Gastrocnemius medialis (tissue), 4 donors: Measurements from ENCODE around the gene CAV1.

Experiments used
- POLR2A ChIP-seq, 2 donors: fragments of 450-650 bp; IDR thresholded peaks; one replicate each; pipeline ENCODE4 v1.6.1; 2017; ENCODE audit warnings: antibody characterized with exemption in 2 of 2, mild to moderate bottlenecking in 2 of 2, moderate library complexity in 2 of 2
- TF ChIP-seq, protein P1 (sequence below), 5 experiments: fragments of 450-650 bp in 3 of 5; fragments of 200-600 bp in 2 of 5; sonication (generic) in 2 of 5; IDR thresholded peaks in 4 of 5; conservative IDR thresholded peaks in 1 of 5; 1 replicate in 4 of 5; 2 replicates in 1 of 5; pipeline ENCODE4 v1.5.1; 2016 to 2019; ENCODE audit warnings: antibody characterized with exemption in 5 of 5, mild to moderate bottlenecking in 3 of 5, moderate library complexity in 3 of 5

DNA sequence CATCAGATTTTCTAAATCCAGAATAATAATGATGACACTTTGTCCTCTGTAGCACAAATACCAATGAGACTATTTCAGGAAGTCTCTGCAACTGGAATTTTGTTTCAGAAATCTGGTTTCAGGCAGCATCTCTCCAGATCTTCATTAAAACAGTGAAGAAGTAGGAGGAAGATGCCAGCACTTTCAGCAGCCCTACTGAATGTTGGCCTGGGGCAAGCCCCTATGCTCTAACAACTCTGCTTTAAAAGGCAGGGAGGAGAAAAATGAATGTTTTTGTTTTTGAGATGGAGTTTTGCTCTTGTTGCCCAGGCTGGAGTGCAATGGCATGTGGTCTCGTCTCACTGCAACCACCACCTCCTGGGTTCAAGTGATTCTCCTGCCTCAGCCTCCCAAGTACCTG, 7.2 kb upstream of the CAV1 start:
- TF ChIP-seq, protein P1, sequence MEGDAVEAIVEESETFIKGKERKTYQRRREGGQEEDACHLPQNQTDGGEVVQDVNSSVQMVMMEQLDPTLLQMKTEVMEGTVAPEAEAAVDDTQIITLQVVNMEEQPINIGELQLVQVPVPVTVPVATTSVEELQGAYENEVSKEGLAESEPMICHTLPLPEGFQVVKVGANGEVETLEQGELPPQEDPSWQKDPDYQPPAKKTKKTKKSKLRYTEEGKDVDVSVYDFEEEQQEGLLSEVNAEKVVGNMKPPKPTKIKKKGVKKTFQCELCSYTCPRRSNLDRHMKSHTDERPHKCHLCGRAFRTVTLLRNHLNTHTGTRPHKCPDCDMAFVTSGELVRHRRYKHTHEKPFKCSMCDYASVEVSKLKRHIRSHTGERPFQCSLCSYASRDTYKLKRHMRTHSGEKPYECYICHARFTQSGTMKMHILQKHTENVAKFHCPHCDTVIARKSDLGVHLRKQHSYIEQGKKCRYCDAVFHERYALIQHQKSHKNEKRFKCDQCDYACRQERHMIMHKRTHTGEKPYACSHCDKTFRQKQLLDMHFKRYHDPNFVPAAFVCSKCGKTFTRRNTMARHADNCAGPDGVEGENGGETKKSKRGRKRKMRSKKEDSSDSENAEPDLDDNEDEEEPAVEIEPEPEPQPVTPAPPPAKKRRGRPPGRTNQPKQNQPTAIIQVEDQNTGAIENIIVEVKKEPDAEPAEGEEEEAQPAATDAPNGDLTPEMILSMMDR (IDR thresholded peaks at IDR 0.05 in 4 of 5, conservative IDR thresholded peaks at IDR 0.05 in 1 of 5): no peak
- TF ChIP-seq POLR2A (IDR thresholded peaks at IDR 0.05): no peak
